ENCODE data around the gene GFOD2. TPM values are rescaled to one million over a fixed set of nuclear protein-coding genes. Genes with fewer than 3 reads are reported as not detected.

GFOD2 gene
- total RNA-seq, 2 donors from 2014 or later: 15.8 to 18.1 TPM

- peak overlapping the region; percentile 87 to 97 (median 93) for H3K27ac ChIP-seq
- ATAC-seq (peak; percentile 6), DNase-seq (peak; percentile 64 to 70 (median 69))
- H3K4me1 ChIP-seq: peaks cover 66% of the 10 kb centered on the region
- no peaks in the 10 kb centered on the region for H3K9me3 ChIP-seq
- WGBS, 2 donors: 0 to 1% methylated on average over 2 to 43 of the region's 46 CpGs
- TF ChIP-seq POLR2A (IDR thresholded peaks at IDR 0.05) (peak in 1 of 3 donors; percentile 26), CTCF (IDR thresholded peaks at IDR 0.05) (no peak)
- H3K36me3 ChIP-seq (replicated peaks in 1 of 2; ENCODE audit: insufficient read depth in 1 of 2, low read depth in 2 of 2): no peaks in the 10 kb centered on the region
- intact Hi-C loops (cut with DNase I): no loop called here
- H3K27me3 ChIP-seq: no peaks in the 10 kb centered on the region
- peak overlapping the region; percentile 44 to 73 for H3K4me3 ChIP-seq
These were observed 53.0 kb downstream of the GFOD2 start for GRCh38 chr16:67666032-67666551.

DNA sequence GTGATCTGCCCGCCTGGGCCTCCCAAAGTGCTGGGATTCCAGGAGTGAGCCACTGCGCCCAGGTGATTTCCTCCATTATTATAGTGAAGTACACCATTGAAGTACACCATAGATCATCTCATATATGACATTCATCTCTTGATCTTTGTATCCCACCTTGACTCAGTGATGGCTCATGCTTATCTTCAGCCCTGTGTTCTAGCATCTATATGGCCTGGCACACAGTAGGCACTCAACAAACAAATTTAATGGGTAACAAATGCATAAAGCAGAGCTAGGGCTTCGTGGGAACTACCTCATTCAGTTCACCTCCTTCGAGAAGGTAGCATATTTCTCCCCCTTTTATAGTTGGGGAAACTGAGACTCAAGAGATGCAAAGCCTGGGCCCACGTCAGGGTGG, 53.5 kb downstream of the GFOD2 start:
- H3K27ac ChIP-seq: peak overlapping the region; percentile 87 to 97 (median 93)
- intact Hi-C loops (cut with DNase I): no loop called here
- H3K36me3 ChIP-seq (replicated peaks in 1 of 2; ENCODE audit: insufficient read depth in 1 of 2, low read depth in 2 of 2): no peaks in the 10 kb centered on the region
- no peak for DNase-seq
- 31 to 37% methylated on average over 5 of the region's 5 CpGs for WGBS, 2 donors
- H3K4me1 ChIP-seq: peaks cover 68% of the 10 kb centered on the region
- H3K9me3 ChIP-seq: no peaks in the 10 kb centered on the region
- ATAC-seq: no peak
- peak overlapping the region; percentile 44 to 73 for H3K4me3 ChIP-seq
- H3K27me3 ChIP-seq: no peaks in the 10 kb centered on the region
- TF ChIP-seq CTCF (IDR thresholded peaks at IDR 0.05) (no peak), POLR2A (IDR thresholded peaks at IDR 0.05) (no peak)

GRCh38 chr16:67664871-67665270, 54.2 kb downstream of the GFOD2 start:
- 28 to 46% methylated on average over 7 of the region's 7 CpGs for WGBS, 2 donors
- Histone ChIP-seq H3K4me3 (no peak overlapping the region), H3K4me1 (peaks cover 68% of the 10 kb centered on the region), H3K36me3 (replicated peaks in 1 of 2; ENCODE audit: insufficient read depth in 1 of 2, low read depth in 2 of 2) (no peaks in the 10 kb centered on the region), H3K27me3 (no peaks in the 10 kb centered on the region), H3K27ac (peak overlapping the region; percentile 87 to 97 (median 93)), H3K9me3 (no peaks in the 10 kb centered on the region)
- intact Hi-C loops (cut with DNase I): no loop called here
- peak; percentile 59 to 80 (median 77) for DNase-seq
- TF ChIP-seq POLR2A (IDR thresholded peaks at IDR 0.05) (no peak), CTCF (IDR thresholded peaks at IDR 0.05) (no peak)
- no peak for ATAC-seq

GRCh38 chr16:67664258-67664657, 54.9 kb downstream of the GFOD2 start:
- intact Hi-C loops (cut with DNase I): no loop called here
- H3K27me3 ChIP-seq: no peaks in the 10 kb centered on the region

More at GRCh38 chr16:67664258-67664657, 54.9 kb downstream of the GFOD2 start:
- DNase-seq (peak; percentile 87 to 93 (median 92)), ATAC-seq (peak; percentile 30)
- Histone ChIP-seq H3K4me3 (no peak overlapping the region), H3K9me3 (no peaks in the 10 kb centered on the region), H3K36me3 (replicated peaks in 1 of 2; ENCODE audit: insufficient read depth in 1 of 2, low read depth in 2 of 2) (no peaks in the 10 kb centered on the region), H3K27ac (peak overlapping the region; percentile 87 to 97 (median 93)), H3K4me1 (peaks cover 75% of the 10 kb centered on the region)
- TF ChIP-seq POLR2A (IDR thresholded peaks at IDR 0.05) (peak in 2 of 3 donors; percentile 29 to 30), CTCF (IDR thresholded peaks at IDR 0.05) (no peak)
- WGBS, 2 donors: 29 to 49% methylated on average over 4 of the region's 4 CpGs

Data from body of pancreas (tissue), 4 donors.